Myocyte (in vitro differentiated cells): ENCODE results near the gene RAB19. TPM values are rescaled to one million over a fixed set of nuclear protein-coding genes. Genes with fewer than 3 reads are reported as not detected.
"Not testable (repeated sequence)": the region's sequence is repeated elsewhere in the genome, so short reads cannot be mapped to it uniquely, and the experiment has no call there.

Experiments
- DNase-seq: peaks from one replicate; pipeline ENCODE4 v3.0.0-alpha.2; 2012; ENCODE audit warnings: low read depth
- total RNA-seq: library from RNA; depleted of rRNA; stranded (reverse); fragments of >200 nt; gene quantifications from 2 replicates; pipeline ENCODE4 v1.2.3, GENCODE V29; 2014

The RAB19 gene
- total RNA-seq, 1 donor from 2014 or later, result not detected

DNA sequence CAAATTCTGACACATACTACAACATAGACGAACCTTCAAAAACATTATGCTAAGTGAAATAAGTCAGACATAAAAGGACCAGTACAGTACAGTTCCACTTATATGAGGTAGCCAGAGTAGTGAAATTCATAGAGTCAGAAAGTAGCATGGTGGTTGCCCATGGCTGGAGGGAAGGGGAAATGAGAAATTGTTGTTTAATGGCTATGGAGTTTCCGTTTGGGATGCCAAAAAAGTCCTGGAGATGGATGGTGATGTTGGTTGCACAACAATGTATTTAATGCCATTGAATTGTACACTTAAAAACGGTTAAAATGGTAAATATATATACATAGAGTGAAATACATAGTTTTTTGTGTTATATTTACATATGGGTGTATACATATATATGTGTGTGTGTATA, 3.5 kb upstream of the RAB19 start:
- no peak for DNase-seq

DNA sequence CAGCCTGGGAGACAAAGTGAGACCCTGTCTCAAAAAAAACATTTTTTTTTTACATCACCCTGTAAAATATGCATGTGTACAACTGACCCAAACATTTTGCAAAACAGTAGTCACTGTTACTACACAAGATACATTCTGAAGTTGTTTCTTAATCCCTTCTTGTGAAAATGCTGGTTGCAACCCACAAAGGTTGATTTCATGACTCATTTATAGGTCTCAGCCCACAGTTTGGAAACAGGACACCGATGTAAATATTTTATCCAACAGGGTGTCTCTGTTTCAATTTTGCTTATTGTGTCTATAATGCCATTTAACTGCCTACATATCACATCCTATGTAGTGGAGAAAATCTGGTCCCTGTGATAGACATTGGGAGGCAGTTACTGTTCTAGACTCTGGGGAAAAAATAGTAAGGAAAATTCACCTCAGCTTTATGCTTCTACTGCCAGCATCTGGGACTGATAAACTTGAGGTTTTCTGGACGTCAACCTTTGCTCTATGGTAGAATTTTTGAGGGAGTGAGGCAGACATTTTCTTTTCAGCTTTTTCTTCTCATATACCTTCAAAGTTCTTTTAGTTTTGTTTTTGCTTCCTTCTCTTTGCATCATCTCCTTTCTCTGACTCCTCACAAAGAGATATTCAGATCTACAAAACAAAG, 1.6 kb upstream of the RAB19 start:
- DNase-seq, result no peak

DNA sequence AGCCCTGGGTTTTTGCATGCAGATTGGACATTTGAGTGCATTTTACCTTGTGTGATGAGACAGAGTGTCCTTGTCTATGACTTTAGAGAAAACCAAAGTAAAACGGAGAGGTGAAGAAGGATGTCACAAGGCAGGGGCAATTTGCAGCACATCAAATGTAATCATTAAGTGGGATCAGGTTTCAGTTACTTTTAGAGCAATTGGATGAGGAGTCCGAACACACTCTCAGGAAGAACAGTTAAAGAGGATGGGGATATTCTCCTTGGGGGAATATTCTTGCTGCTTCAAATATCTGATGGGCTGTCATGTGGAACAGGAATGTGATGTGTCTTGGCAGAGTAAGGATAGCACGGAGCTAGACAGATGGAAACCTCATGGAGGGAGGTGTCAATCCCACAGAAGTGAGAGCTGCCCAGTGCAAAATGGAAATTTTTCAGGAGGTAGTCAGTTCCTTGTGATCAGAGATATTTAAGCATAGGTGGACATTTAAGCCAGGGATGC, 757 bp downstream of the RAB19 start:
- no peak for DNase-seq

DNA sequence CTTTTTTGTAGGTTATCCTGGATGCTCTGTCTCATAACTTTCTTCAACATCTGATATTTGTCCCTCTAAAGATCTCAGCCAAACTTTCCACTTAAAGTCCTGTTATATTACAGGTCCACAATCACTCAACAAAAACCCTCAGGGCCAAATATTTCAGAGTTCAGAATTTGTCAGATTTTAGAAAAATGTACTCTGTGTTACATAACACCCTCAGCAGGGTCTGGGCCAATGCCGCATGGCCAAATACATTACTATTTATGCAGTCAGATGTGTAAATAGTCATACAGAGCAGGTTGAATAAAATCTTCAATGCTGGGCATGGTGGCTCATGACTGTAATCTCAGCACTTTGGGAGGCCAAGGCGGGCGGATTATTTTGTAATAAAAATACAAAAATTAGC, 11.5 kb downstream of the RAB19 start:
- no peak for DNase-seq

DNA sequence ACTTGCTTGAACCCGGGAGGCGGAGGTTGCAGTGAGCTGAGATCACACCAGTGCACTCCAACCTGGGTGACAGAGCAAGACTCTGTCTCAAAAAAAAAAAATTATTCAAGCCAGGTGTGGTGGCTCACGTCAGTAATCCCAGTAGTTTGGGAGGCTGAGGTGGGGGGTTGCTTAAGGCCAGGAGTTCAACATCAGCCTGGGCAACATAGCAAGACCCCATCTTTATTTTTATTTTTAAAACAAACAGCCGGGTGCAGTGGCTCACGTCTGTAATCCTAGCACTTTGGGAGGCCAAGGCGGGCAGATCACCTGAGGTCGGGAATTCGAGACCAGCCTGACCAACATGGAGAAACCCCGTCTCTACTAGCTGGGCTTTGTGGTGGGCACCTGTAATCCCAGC, 12.0 kb downstream of the RAB19 start:
- DNase-seq, result not testable (repeated sequence)

DNA sequence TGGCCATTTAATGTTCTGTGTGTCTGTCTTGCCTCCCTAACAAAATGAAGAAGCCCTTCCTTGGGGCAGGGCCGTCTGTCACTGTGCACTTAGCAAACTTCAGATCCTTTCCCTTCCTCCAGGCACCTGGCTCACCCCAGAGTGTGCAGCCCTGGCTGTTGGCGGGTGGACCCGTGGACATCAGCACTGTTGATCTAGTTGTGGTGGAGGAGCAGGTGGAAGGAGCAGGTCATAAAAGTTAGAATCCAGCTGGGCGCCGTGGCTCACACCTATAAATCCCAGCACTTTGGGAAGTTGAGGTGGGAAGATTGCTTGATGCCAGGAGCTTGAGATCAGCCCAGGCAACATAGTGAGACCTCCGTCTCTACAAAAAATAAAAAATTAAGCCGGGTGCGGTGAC, 12.7 kb downstream of the RAB19 start:
- no peak for DNase-seq

DNA sequence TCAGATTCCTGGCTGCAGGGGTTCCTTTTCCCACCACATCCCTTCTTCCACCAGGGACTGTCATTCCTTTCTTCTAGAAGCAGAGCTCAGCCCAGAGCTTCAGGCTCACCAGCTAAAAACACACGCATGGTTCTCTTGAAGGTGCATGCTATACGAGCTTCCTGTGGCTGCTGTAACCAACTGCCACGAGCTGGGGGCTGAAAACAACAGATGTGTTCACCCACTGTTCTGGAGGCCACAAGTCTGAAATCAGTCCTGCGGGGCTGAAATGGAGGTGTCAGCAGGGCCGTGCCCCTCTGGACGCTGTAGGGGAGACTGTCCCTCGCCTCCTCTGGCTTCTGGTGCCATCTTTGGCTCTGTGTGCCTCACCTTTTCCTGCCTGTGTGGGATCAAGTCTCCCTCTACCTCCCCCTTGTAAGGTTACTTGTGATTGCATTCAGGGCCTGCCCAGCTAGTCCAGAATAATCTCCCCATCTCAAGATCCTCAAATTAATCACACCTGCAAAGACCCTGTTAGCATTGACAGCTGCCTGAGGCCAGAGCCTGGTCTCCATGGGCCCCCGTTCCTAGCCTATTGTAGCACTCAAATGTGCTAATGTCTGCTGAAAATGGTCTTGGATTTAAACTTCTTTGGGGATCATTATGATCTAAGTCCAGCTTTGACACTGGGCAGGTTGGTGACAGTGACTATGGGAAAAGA, 13.7 kb downstream of the RAB19 start:
- no peak for DNase-seq

DNA sequence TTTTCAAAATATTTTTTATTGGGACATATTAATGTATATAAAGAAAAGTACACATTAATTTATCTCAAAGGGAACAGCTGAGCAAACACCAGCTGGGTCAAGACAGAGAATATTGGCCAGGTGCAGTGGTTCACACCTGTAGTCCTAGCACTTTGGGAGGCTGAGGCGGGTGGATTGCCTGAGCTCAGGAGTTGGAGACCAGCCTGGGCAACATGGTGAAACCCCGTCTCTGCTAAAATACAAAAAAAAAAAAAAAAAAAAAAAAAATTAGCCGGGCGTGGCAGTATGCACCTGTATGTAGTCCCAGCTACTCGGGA, 14.3 kb downstream of the RAB19 start:
- DNase-seq, result not testable (repeated sequence)

DNA sequence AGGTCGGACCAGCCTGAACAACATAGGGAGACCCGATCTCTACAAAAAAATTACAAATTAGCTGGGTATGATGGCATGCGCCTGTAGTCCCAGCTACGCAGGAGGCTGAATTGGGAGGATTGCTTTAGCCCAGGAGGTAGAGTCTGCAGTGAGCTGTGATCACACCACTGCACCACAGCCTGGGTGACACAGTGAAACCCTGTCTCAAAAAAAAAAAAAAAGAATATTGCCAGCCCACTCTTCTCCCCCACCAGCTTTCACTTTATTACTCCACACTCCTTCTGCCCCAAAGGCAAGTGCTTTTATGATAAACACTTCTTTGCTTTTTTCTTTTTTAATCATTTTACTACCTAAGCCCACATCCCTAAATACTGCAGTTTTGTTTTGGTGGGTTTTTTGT, 14.8 kb downstream of the RAB19 start:
- DNase-seq, result no peak

DNA sequence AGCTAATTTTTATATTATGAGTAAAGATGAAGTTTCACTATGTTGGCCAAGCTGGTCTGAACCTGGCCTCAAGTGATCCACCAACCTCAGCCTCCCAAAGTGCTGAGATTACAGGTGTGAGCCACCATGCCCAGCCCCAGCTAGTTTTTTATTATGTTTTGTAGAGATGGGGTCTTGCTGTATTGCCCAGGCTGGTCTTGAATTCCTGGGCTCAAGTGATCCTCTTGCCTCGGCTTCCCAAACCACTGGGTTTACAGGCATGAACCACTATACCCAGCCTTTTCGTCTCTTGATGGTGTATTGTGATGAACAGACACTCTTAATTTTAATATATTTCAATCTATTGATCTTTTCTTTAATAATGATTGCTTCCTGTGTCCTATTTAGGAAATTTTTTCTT, 17.7 kb downstream of the RAB19 start:
- no peak for DNase-seq

DNA sequence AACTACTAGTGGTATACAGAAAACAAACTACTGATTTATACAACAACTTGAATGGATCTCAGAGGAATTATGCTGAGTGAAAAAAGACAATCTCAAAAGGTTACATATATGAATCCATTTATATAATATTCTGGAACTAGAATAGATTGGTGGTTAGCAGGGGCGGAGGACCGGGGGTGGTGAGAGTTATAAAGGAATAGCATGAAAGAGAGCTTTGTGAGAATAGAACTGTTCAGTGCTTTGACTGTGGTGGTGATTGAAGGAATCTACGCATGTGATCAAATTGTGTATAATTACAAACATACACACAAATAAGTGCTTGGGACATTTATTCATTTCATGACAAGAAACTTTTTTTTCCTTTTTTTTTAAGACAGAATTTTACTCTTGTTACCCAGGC, 19.6 kb downstream of the RAB19 start:
- no peak for DNase-seq

DNA sequence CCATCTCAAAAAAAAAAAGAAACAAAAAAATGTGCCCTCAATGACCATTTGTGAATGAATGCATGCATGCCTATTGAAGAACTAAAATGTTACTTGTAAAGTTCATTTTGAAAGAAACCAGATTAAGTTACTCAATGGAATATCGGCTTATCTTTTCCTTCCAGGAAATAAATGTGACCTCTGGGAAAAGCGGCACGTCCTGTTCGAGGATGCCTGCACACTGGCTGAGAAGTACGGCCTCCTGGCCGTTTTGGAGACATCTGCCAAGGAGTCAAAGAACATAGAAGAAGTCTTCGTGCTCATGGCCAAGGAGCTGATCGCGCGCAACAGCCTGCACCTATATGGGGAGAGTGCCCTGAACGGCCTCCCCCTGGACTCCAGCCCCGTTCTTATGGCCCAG, 21.9 kb downstream of the RAB19 start:
- no peak for DNase-seq

DNA sequence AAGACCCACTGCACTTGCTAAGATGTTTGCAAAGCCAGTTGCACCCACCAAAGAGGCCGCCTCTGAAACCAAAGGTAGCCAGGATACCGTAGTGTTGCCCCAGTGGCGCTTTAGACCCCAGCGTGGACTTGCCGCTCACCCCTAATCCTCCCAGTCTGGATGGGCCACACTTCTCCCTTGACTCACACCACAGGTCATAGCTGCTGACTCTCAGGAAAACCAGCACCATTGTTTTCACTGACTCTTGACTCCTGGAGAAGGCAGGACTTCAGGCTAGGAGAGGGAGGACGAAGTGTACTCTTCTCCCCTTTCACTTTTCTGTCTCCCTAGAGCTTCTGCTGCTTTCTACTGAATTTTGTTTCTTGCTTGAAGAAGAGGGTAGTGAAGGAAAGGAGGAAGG, 22.3 kb downstream of the RAB19 start:
- DNase-seq, result no peak

DNA sequence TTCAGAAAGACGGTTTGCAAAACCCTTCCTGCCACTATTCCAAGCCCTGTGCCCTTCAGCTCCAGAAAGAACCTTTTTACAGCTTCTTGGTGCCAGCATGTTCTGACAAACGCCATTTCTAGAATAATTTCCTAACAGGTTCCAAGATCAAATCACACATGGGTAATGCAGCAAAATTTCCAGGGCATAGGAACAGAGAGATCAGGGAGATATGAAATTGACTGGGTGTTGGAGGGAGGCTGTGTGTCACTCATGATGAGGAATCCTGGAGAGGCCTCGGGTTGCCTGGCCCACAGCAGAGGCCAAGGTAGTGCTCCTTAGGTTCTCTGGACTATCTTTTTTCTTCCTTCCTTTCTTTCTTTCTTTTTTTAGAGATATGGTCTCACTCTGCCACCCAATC, 29.5 kb downstream of the RAB19 start:
- no peak for DNase-seq

DNA sequence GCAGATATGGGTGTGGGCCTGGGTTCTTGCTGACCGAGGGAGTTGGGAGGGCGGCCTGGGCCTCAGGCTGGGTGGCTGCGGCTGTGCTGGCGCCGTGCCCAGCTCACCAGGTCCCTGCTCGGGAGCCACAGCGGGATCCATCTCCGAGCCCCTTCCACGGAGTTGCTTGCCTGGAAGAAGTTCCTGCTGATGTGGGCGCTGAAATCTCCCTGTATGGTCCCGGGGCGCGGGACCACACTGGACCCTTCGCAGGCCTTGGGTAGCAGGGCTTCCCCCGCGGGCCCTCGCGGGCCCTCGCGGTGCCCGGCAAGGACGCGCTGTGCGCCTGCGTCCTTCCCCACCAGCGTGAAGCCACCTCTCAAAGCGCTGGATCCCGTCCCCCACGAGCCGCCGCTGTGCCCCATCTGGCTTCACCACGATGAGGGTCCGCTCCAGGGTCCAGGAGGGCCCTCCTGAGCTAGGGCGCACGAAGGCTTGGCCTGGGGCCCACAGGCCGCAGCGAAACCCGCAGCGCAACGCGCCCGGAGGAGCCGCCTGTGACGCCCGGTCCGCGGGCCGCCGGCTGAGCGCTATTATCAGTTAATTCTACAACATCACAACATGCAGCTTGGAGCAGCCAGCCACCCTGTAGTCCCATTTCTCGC, 31.5 kb downstream of the RAB19 start:
- no peak for DNase-seq

DNA sequence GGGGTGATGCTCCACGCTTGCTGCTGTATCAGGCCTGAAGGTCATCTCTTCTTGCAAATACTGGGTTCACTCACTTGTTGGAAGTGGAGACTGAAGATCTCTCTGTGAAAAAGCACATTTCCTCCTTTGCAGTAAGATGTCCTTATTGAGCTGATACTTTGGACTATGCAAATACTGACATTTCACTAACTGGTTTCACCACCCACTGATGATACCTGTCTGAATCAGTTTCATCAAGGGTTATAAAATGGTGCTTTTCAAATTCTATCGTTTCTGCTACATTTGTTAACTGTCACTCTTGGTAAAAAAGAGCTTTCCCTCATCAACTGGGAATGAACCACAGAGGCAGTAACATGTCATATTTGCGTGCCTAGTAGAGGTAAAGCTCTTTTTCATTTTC, 35.5 kb downstream of the RAB19 start:
- DNase-seq, result no peak

DNA sequence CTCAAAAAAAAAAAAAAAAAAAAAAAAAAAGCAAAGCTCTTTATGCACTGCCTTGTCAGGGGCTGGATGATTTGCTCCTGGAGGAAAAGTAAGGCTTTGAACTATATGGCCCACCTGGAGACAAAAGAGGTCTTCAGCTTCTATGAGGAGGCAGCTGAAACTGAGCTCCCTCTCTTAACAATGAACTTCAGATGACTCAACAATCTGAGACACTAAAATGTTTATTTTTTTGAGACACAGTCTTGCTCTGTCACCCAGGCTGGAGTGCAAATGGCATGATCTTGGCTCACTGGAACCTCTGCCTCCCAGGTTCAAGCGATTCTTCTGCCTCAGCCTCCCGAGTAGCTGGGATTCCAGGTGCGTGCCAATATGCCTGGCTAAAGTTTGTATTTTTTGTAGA, 36.7 kb downstream of the RAB19 start:
- DNase-seq, result no peak

DNA sequence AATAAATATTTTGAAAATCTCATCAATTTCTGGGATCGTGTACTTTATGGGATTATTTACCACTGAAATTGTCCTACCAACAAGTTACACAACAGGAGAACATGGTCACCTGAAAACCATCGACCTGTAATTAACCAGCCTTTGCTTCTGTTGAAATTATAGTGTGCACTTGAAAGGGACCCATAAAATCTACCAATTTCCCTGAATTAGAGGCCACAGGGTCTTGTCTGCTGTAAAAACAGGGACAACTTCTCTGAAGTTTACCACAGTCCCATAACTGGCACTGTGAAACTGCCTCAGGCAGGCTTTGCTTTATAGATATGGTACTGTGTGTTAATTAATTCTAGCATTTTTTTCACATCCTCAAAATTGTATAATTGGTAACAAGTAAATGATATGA, 37.7 kb downstream of the RAB19 start:
- no peak for DNase-seq

DNA sequence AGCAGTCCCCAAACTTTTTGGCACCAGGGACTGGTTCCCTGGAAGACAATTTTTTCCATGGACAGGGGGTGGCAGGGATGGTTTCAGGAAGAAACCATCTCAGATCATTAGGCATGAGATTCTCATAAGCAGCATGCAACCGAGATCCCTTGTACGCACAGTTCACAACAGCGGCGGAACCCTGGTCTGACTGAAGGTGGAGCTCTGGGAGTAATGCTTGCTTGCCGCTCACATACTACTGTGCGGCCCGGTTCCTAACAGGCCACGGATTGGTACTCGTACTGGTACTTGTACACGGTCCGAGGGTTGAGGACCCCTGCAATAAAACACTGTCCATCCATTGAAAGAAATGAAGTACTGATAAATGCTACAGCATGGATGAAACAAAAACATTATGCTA, 42.6 kb downstream of the RAB19 start:
- DNase-seq, result no peak

DNA sequence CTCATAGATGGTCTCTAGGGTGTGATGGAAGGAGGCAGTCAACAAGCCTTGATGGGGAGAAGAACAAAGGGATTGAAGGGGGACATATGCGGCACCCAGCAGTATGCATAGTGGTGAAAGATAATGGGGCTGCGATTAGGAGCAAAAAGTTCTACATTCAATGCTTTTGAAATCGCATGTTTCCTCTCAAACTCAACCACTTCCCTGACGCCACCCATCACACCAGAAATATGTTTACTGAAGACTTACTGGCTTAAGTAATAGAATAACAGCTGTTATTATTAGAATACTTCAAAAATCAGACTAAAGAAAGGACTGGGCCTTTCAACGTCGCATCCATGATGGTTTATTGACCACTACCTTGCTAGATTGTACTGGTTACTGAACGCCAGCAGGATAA, 44.0 kb downstream of the RAB19 start:
- no peak for DNase-seq

DNA sequence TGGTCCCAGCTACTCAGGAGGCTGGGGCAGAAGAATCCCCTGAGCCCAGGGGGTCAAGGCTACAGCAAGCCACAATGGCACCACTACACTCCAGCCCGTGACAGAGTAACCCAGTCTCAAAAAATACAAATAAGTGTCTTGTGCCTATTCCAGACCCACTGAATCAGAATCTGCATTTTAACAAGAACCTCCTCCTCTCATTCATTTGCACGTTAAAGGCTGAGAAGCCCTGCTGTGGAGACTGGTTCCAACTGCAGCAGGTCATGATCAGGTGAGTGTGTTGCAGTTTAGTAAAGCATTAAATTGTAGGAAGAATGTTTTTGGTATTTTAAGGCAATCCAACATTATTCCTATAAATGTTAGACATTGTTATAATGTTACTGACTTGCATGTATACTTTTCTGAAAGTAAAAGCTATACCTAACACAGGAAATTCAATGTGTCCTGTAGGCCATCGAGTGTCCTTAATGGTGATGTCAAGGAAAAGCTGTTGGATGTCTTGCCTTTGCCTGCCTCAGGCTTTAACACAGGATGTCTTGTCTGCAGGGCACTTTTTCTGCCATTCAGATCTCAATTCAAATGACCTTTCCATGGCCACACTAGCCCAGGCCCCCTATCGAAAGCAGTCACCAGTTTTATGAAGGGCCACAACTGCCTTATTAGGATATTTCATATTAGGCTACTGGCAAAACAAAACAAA, 45.1 kb downstream of the RAB19 start:
- DNase-seq, result no peak

DNA sequence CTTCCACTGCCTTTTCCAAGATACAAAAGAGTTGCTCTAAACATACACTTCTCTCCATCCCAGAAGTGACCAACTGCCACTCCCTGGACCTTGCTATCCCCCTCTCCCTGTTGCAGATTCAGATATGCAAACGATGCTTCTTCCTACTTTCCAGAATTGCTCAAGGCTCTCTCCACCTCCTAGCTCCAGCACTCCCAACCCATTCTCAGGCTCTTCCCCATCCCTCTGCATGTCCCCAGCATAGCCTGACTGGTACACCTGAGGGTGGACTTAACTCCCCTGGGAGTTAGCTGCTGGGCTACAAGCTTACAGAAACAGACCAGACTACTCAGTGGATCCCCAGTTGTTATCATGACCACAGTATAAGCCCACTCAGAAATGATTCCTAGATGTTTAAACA, 47.9 kb downstream of the RAB19 start:
- DNase-seq, result no peak
